GM21367 (cell line): Measurements from ENCODE around the gene PROX2.

ENCODE experiments used
- ATAC-seq: cut with Tn5 transposase; IDR thresholded peaks from one replicate; pipeline ENCODE4 v1.9.1; 2021; ENCODE audit not compliant: unreplicated experiment

PROX2 gene

GRCh38 chr14:74910556-74910955, 34.6 kb upstream of the PROX2 start:
- no peak for ATAC-seq

- ATAC-seq = no peak
Measured at GRCh38 chr14:74909911-74910310, 34.0 kb upstream of the PROX2 start.

- ATAC-seq = no peak
Measured at GRCh38 chr14:74909501-74909900, 33.6 kb upstream of the PROX2 start.

GRCh38 chr14:74908861-74909341, 33.0 kb upstream of the PROX2 start:
- ATAC-seq = no peak

GRCh38 chr14:74907744-74908143, 31.8 kb upstream of the PROX2 start:
- no peak for ATAC-seq

GRCh38 chr14:74906925-74907521, 31.1 kb upstream of the PROX2 start:
- no peak for ATAC-seq

- ATAC-seq = no peak
Measured at GRCh38 chr14:74905595-74906142, 29.7 kb upstream of the PROX2 start.

GRCh38 chr14:74904635-74905503, 28.9 kb upstream of the PROX2 start:
- no peak for ATAC-seq

GRCh38 chr14:74902941-74903705, 27.2 kb upstream of the PROX2 start:
- ATAC-seq = no peak

GRCh38 chr14:74898694-74899093, 22.7 kb upstream of the PROX2 start:
- ATAC-seq = no peak

- ATAC-seq = no peak
Measured at GRCh38 chr14:74898083-74898482, 22.1 kb upstream of the PROX2 start.

GRCh38 chr14:74897642-74898041, 21.7 kb upstream of the PROX2 start:
- ATAC-seq = no peak

- no peak for ATAC-seq
Measured at GRCh38 chr14:74896400-74896799, 20.5 kb upstream of the PROX2 start.

- ATAC-seq = peak; percentile 54
Measured at GRCh38 chr14:74893614-74894091, 17.7 kb upstream of the PROX2 start.

GRCh38 chr14:74892745-74893144, 16.8 kb upstream of the PROX2 start:
- ATAC-seq = no peak

- no peak for ATAC-seq
Measured at GRCh38 chr14:74891870-74892269, 15.9 kb upstream of the PROX2 start.

- no peak for ATAC-seq
Measured at GRCh38 chr14:74890262-74890661, 14.3 kb upstream of the PROX2 start.

GRCh38 chr14:74888164-74889158, 12.5 kb upstream of the PROX2 start:
- no peak for ATAC-seq

- ATAC-seq = no peak
Measured at GRCh38 chr14:74886001-74886400, 10.1 kb upstream of the PROX2 start.
